GM18519 (cell line): ENCODE data around the gene TSEN2.

Experiments used
- ATAC-seq: cut with Tn5 transposase; IDR thresholded peaks from one replicate; pipeline ENCODE4 v1.9.1; 2021; ENCODE audit warnings: mild to moderate bottlenecking, moderate library complexity; ENCODE audit not compliant: unreplicated experiment, low FRiP score

Gene TSEN2

GRCh38 chr3:12579456-12579855 is 95.2 kb downstream of the TSEN2 start:
- no peak for ATAC-seq

DNA sequence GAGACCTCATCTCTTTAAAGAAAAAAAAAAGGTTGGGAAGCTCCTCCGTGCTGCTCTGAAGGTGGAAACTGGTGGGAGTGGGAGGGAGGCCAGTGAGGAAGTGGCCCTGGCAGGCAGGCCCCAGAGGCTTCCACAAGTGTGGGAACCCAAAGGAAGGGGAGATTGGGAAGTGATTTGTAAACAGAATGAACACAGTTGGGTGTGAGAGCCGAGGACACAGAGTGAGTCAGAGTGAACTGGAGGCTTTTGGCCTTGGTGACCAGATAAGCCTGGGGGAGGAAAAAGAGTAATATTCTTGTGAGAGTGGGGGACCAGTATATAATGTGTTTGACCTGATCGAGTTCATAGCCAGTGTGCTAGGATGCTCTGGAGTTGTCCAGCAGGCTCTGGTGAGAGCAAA is 95.6 kb downstream of the TSEN2 start:
- ATAC-seq = no peak

GRCh38 chr3:12582730-12583129 is 98.5 kb downstream of the TSEN2 start:
- ATAC-seq = no peak
